ENCODE results near the gene REXO5.

DNA sequence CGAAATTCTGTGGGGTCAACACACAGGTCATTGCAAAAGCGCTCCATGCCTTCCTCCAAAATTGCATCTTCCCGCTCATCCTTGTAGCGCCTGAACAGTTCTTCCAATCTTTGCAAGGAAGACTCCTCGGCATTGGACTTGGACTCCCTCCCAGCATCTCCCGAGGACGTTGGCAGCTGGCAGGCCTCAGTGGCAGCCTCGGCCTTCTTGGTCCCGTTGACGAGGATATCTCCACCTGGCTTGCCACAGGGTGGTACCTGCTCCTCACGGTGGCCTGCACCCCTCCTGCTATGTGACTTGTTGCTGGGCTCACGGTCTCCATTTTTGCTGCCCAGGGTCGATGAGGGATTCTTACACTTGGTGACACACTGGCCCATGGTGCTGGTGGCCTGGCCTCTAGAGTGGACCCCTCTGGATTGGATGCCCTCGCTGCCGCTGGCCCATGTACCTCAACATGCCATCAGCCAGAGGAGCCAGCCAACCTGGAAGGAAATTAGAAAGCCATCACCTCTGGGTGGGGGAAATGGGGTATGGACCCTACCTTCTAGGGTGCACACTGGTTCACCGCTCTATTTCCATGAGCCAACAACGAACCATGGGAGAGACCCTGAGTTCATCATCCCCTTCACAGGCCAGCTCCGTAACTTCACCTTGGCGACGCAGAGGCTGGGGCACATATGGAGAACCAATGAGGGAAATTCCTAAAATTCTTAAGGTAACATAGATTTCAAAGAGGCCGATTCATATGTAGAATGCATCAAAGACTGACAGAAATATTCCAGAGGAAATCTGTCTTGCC is 56.0 kb downstream of the REXO5 start:
- TF ChIP-seq, protein P1, sequence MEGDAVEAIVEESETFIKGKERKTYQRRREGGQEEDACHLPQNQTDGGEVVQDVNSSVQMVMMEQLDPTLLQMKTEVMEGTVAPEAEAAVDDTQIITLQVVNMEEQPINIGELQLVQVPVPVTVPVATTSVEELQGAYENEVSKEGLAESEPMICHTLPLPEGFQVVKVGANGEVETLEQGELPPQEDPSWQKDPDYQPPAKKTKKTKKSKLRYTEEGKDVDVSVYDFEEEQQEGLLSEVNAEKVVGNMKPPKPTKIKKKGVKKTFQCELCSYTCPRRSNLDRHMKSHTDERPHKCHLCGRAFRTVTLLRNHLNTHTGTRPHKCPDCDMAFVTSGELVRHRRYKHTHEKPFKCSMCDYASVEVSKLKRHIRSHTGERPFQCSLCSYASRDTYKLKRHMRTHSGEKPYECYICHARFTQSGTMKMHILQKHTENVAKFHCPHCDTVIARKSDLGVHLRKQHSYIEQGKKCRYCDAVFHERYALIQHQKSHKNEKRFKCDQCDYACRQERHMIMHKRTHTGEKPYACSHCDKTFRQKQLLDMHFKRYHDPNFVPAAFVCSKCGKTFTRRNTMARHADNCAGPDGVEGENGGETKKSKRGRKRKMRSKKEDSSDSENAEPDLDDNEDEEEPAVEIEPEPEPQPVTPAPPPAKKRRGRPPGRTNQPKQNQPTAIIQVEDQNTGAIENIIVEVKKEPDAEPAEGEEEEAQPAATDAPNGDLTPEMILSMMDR (conservative IDR thresholded peaks at IDR 0.05; ENCODE audit: low read depth, low read length) = no peak
- no peak for TF ChIP-seq EZH2 (IDR thresholded peaks at IDR 0.05; ENCODE audit: borderline replicate concordance, low read depth, low read length, poor library complexity, severe bottlenecking)
